Lower lobe of right lung (tissue), 2 donors: ENCODE results near the gene CEMIP2. TPM values are rescaled to one million over a fixed set of nuclear protein-coding genes. Genes with fewer than 3 reads are reported as not detected.

Experiments
- ATAC-seq, 2 donors: fragments of 200-7000 bp; cut with Tn5 transposase; one replicate each; pipeline ENCODE4 v1.9.1; 2020 to 2022; ENCODE audit warnings: mild to moderate bottlenecking in 2 of 2, moderate library complexity in 2 of 2
- DNase-seq: peaks from one replicate; pipeline ENCODE4 v3.0.0-alpha.2; 2020
- H3K27ac ChIP-seq: fragments of 200-600 bp; one replicate; pipeline ENCODE4 v1.8.0; 2022
- H3K27me3 ChIP-seq: fragments of 200-600 bp; one replicate; pipeline ENCODE4 v1.8.0; 2022; ENCODE audit warnings: low read depth
- H3K36me3 ChIP-seq: fragments of 200-600 bp; one replicate; pipeline ENCODE4 v1.8.0; 2022; ENCODE audit warnings: mild to moderate bottlenecking
- H3K4me1 ChIP-seq: fragments of 200-600 bp; one replicate; pipeline ENCODE4 v1.8.0; 2022
- H3K4me3 ChIP-seq: fragments of 200-600 bp; one replicate; pipeline ENCODE4 v1.8.0; 2022; ENCODE audit warnings: mild to moderate bottlenecking
- H3K9me3 ChIP-seq: fragments of 200-600 bp; one replicate; pipeline ENCODE4 v1.8.0; 2022
- intact Hi-C: fragments of 100-400 bp; cut with DNase I; formaldehyde crosslinking; loops from one replicate; pipeline ENCODE4 v1.11.0; 2022
- total RNA-seq: library from RNA; stranded (reverse); fragmentation: NEBNext Ultra II Directional; extraction: Animal tissue kit (Norgen Biotek cat#: 25700); gene quantifications from one replicate; pipeline ENCODE4 v1.2.1, GENCODE V29; 2021
- TF ChIP-seq, protein P1 (sequence below): fragments of 200-600 bp; IDR thresholded peaks from one replicate; pipeline ENCODE4 v1.8.0; 2022; ENCODE audit warnings: antibody characterized with exemption, mild to moderate bottlenecking
- donor health status: DM: no; HTN: yes; CAD: no; lungs with severe emphysema.

Gene CEMIP2
- total RNA-seq, 1 donor from 2014 or later = 152 TPM

DNA sequence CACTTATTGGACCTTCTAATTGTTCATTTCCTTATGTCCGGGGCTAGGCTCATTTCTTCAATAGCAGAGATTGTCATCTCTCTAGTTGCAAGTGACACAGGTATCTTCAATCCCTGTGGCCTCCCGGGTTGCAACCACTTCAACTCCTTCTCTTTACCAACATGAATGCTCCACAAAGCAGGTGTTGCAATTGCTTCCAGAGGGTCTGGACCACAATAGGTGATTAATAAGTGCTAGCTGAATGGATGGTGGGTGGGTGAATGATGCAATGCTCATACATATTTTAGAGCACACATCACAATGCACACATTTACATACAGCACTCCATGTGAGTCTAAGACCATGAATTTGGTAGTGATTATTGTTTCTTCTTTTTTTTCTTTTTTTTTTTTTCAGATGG is 2.6 kb downstream of the CEMIP2 start:
- intact Hi-C loops = loop anchor here (10.0 kb wide), 1 partner anchor 161 kb away; no protein-coding TSS in a partner anchor
- Histone ChIP-seq H3K4me1 (peaks cover 72% of the 10 kb centered on the region), H3K4me3 (peak overlapping the region; percentile 88), H3K27ac (no peak overlapping the region), H3K27me3 (no peaks in the 10 kb centered on the region), H3K9me3 (no peaks in the 10 kb centered on the region), H3K36me3 (no peaks in the 10 kb centered on the region)
- ATAC-seq = no peak
- no peak for DNase-seq
- TF ChIP-seq, protein P1, sequence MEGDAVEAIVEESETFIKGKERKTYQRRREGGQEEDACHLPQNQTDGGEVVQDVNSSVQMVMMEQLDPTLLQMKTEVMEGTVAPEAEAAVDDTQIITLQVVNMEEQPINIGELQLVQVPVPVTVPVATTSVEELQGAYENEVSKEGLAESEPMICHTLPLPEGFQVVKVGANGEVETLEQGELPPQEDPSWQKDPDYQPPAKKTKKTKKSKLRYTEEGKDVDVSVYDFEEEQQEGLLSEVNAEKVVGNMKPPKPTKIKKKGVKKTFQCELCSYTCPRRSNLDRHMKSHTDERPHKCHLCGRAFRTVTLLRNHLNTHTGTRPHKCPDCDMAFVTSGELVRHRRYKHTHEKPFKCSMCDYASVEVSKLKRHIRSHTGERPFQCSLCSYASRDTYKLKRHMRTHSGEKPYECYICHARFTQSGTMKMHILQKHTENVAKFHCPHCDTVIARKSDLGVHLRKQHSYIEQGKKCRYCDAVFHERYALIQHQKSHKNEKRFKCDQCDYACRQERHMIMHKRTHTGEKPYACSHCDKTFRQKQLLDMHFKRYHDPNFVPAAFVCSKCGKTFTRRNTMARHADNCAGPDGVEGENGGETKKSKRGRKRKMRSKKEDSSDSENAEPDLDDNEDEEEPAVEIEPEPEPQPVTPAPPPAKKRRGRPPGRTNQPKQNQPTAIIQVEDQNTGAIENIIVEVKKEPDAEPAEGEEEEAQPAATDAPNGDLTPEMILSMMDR = no peak

DNA sequence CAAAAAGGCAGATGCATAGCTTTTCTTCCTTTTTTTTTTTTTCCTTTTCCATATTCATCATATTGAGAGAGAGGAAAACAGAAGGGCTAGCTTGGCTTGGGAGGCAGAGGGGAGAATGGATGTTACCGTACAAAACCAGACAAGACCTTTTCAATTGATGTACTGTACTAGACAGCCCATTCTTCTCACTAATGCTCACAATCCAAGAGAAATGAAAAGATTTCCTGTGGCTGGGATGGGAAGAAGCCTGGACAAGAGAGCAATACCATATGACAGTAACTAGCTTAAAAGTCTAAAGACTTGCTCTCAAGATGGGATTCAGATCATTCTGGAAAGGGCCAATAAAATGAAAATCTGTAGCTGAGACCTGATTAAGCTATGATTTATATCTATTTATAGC is 3.4 kb downstream of the CEMIP2 start:
- H3K4me1 ChIP-seq = peaks cover 71% of the 10 kb centered on the region
- TF ChIP-seq, protein P1 = no peak
- DNase-seq = no peak
- no peaks in the 10 kb centered on the region for H3K9me3 ChIP-seq
- no peaks in the 10 kb centered on the region for H3K27me3 ChIP-seq
- H3K4me3 ChIP-seq = peak overlapping the region; percentile 88
- intact Hi-C loops = loop anchor here (10.0 kb wide), 1 partner anchor 160 kb away; no protein-coding TSS in a partner anchor
- no peak overlapping the region for H3K27ac ChIP-seq
- no peak for ATAC-seq
- H3K36me3 ChIP-seq = no peaks in the 10 kb centered on the region

DNA sequence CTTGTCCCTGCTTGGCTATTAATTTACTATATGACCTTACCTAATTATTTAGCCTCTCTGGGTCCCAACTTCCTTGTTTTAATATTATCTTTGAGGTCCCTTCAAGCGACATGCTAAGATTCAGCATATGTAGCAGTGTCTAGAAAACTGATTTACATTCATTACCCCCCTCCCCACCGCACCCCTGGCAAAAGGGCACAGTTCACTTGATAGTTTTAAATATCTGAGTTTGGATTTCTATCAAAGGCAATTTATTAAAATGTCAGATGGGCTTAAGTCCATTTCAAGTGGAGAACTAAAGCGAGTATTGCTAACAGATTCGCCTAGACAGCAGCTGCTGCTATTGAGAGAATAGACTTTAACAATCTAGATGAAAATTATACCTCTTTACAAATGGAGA is 3.9 kb downstream of the CEMIP2 start:
- no peak for ATAC-seq
- H3K27ac ChIP-seq = peak overlapping the region; percentile 28
- H3K4me1 ChIP-seq = peaks cover 67% of the 10 kb centered on the region
- H3K27me3 ChIP-seq = no peaks in the 10 kb centered on the region
- peak overlapping the region; percentile 88 for H3K4me3 ChIP-seq
- H3K36me3 ChIP-seq = no peaks in the 10 kb centered on the region
- H3K9me3 ChIP-seq = no peaks in the 10 kb centered on the region
- DNase-seq = no peak
- intact Hi-C loops = loop anchor here (10.0 kb wide), 1 partner anchor 160 kb away; no protein-coding TSS in a partner anchor
- TF ChIP-seq, protein P1 = no peak

DNA sequence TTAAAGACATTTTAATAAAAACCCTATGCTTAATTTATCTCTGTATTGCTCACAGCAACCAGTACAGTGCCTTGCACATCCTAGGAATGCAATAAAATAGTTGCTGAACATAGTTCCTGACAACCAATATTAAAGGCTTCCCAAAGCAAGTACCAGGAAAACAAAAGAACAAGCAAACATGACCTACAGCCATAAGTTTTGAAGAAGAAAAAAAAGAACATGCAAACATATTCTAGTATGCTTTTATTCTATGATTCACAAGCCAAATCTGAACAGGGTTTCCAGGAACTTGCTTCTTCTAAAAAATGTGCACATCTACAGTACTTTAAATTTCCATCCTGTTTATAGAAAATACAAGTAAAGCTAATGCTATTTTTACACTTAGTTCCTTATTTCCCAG is 4.5 kb downstream of the CEMIP2 start:
- H3K4me3 ChIP-seq = peak overlapping the region; percentile 88

DNA sequence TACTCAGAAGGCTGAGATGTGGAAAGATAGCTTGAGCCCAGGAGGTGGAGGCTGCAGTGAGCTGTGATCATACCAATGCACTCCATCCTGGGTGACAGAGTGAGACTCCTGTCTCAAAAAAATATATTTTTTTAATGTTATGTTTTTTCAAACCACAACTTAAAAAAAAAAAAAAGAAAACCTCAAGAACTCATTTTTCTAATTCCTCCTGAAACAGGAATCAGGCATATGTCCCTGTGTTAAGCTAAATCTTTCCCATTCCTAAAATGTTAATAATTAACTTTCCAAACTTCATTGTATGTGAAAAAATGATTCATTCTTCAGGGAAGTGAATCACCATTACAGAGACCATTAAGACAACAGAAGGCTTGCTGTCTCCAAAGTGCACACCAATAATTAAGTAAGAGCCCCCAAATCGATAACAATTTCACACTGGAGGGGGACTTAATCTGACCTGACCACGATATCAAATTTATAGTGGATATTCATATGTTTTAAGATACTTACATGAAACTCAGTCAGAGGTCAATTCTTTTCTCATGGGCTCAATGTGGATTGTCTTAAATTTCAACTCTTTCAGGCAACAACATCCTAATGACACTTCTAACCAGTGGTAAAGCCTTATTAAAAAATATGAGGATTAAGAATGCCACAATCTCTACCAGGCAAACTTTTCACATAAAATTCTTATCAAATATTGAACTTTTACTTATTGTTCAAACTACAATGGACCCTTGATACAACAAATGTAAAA is 5.2 kb downstream of the CEMIP2 start:
- Histone ChIP-seq H3K36me3 (no peaks in the 10 kb centered on the region), H3K27ac (no peak overlapping the region), H3K27me3 (no peaks in the 10 kb centered on the region), H3K9me3 (no peaks in the 10 kb centered on the region), H3K4me1 (peaks cover 75% of the 10 kb centered on the region), H3K4me3 (peak overlapping the region; percentile 88)
- TF ChIP-seq, protein P1 = no peak
- intact Hi-C loops = loop anchor here (10.0 kb wide), 1 partner anchor 158 kb away; no protein-coding TSS in a partner anchor
- no peak for ATAC-seq
- no peak for DNase-seq

More for the DNA sequence above, 4.5 kb downstream of the CEMIP2 start:
- no peak for ATAC-seq
- TF ChIP-seq, protein P1 = no peak
- DNase-seq = no peak
- Histone ChIP-seq H3K9me3 (no peaks in the 10 kb centered on the region), H3K36me3 (no peaks in the 10 kb centered on the region), H3K4me1 (peaks cover 67% of the 10 kb centered on the region), H3K27me3 (no peaks in the 10 kb centered on the region), H3K27ac (no peak overlapping the region)
- intact Hi-C loops = loop anchor here (10.0 kb wide), 1 partner anchor 159 kb away; no protein-coding TSS in a partner anchor
